ENCODE results near the gene DCP1A. TPM values are rescaled to one million over a fixed set of nuclear protein-coding genes. Genes with fewer than 3 reads are reported as not detected.
"Not testable (repeated sequence)": the region's sequence is repeated elsewhere in the genome, so short reads cannot be mapped to it uniquely, and the experiment has no call there.

Gene DCP1A
- total RNA-seq, 1 donor from 2014 or later: 33.8 TPM

GRCh38 chr3:53357458-53357857 is 10.1 kb upstream of the DCP1A start:
- no peak for TF ChIP-seq CTCF (IDR thresholded peaks at IDR 0.05; ENCODE audit: unreplicated experiment)
- Mint-ChIP-seq H3K4me1 (ENCODE audit: unreplicated experiment) (peaks cover 35% of the 10 kb centered on the region), H3K27ac (ENCODE audit: unreplicated experiment) (no peak overlapping the region), H3K9me3 (ENCODE audit: unreplicated experiment) (no peaks in the 10 kb centered on the region), H3K4me3 (ENCODE audit: unreplicated experiment) (no peak overlapping the region), H3K27me3 (ENCODE audit: unreplicated experiment) (peaks cover 1% of the 10 kb centered on the region), H3K36me3 (ENCODE audit: low read depth, unreplicated experiment) (no peaks in the 10 kb centered on the region)
- no peak for DNase-seq (ENCODE audit: low spot score)

- Mint-ChIP-seq H3K4me3 (ENCODE audit: unreplicated experiment) (no peak overlapping the region), H3K27me3 (ENCODE audit: unreplicated experiment) (peaks cover 1% of the 10 kb centered on the region), H3K4me1 (ENCODE audit: unreplicated experiment) (peaks cover 50% of the 10 kb centered on the region), H3K9me3 (ENCODE audit: unreplicated experiment) (no peaks in the 10 kb centered on the region), H3K36me3 (ENCODE audit: low read depth, unreplicated experiment) (no peaks in the 10 kb centered on the region), H3K27ac (ENCODE audit: unreplicated experiment) (peak overlapping the region; percentile 84)
- no peak for TF ChIP-seq CTCF (IDR thresholded peaks at IDR 0.05; ENCODE audit: unreplicated experiment)
- DNase-seq (ENCODE audit: low spot score): no peak
These were observed 7.7 kb upstream of the DCP1A start for GRCh38 chr3:53354945-53355498.

- Mint-ChIP-seq H3K36me3 (ENCODE audit: low read depth, unreplicated experiment) (no peaks in the 10 kb centered on the region), H3K4me1 (ENCODE audit: unreplicated experiment) (peaks cover 36% of the 10 kb centered on the region), H3K9me3 (ENCODE audit: unreplicated experiment) (no peaks in the 10 kb centered on the region), H3K4me3 (ENCODE audit: unreplicated experiment) (no peak overlapping the region), H3K27ac (ENCODE audit: unreplicated experiment) (no peak overlapping the region), H3K27me3 (ENCODE audit: unreplicated experiment) (peaks cover 1% of the 10 kb centered on the region)
- DNase-seq (ENCODE audit: low spot score): no peak
- TF ChIP-seq CTCF (IDR thresholded peaks at IDR 0.05; ENCODE audit: unreplicated experiment): no peak
These were observed 5.9 kb upstream of the DCP1A start for GRCh38 chr3:53353202-53353601.

- no peak overlapping the region for H3K4me3 Mint-ChIP-seq (ENCODE audit: unreplicated experiment)
- H3K9me3 Mint-ChIP-seq (ENCODE audit: unreplicated experiment): no peaks in the 10 kb centered on the region
- TF ChIP-seq CTCF (IDR thresholded peaks at IDR 0.05; ENCODE audit: unreplicated experiment): no peak
- peak; percentile 40 for DNase-seq (ENCODE audit: low spot score)
- H3K27ac Mint-ChIP-seq (ENCODE audit: unreplicated experiment): peak overlapping the region; percentile 94
- H3K4me1 Mint-ChIP-seq (ENCODE audit: unreplicated experiment): peaks cover 42% of the 10 kb centered on the region
- no peaks in the 10 kb centered on the region for H3K36me3 Mint-ChIP-seq (ENCODE audit: low read depth, unreplicated experiment)
- peaks cover 6% of the 10 kb centered on the region for H3K27me3 Mint-ChIP-seq (ENCODE audit: unreplicated experiment)
These were observed 3.3 kb upstream of the DCP1A start for GRCh38 chr3:53350652-53351051.

DNA sequence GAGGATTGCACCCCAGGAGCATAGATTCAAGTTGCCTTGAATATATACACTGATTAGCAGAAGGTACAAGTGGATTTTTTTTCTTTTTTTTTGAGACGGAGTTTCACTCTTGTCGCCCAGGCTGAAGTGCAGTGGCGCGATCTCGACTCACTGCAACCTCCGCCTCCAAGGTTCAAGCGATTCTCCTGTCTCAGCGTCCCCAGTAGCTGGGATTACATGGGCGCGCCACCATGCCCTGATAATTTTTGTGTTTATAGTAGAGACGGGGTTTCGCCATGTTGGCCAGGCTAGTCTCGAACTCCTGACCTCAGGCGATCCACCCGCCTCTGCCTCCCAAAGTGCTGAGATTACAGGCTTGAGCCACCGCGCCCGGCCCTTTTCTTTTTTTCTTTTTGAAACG is 775 bp upstream of the DCP1A start:
- not testable (repeated sequence) for DNase-seq (ENCODE audit: low spot score); H3K36me3 Mint-ChIP-seq (ENCODE audit: low read depth, unreplicated experiment); H3K27me3 Mint-ChIP-seq (ENCODE audit: unreplicated experiment); H3K9me3 Mint-ChIP-seq (ENCODE audit: unreplicated experiment)
- Mint-ChIP-seq H3K27ac (ENCODE audit: unreplicated experiment) (peak overlapping the region; percentile 99), H3K4me3 (ENCODE audit: unreplicated experiment) (peak overlapping the region; percentile 94), H3K4me1 (ENCODE audit: unreplicated experiment) (peaks cover 35% of the 10 kb centered on the region)

All from endothelial cell (in vitro differentiated cells).